Activated naive CD8-positive, alpha-beta T cell treated with anti-CD3 and anti-CD28 coated beads for 36 hours (primary cell): ENCODE results near the gene SASH1. TPM values are rescaled to one million over a fixed set of nuclear protein-coding genes. Genes with fewer than 3 reads are reported as not detected.

Source experiments
- DNase-seq: peaks from one replicate; pipeline ENCODE4 v3.0.0; 2021
- H3K27ac Mint-ChIP-seq: one replicate; pipeline ENCODE4 v1.8.0; 2022; ENCODE audit warnings: mild to moderate bottlenecking, moderate library complexity, mixed read lengths
- H3K27me3 Mint-ChIP-seq: one replicate; pipeline ENCODE4 v1.8.0; 2022; ENCODE audit warnings: mild to moderate bottlenecking, mixed read lengths
- H3K36me3 Mint-ChIP-seq: one replicate; pipeline ENCODE4 v1.8.0; 2021; ENCODE audit warnings: mild to moderate bottlenecking, mixed read lengths
- H3K4me1 Mint-ChIP-seq: one replicate; pipeline ENCODE4 v1.8.0; 2021; ENCODE audit warnings: mixed read lengths
- H3K4me3 Mint-ChIP-seq: one replicate; pipeline ENCODE4 v1.8.0; 2022; ENCODE audit warnings: mild to moderate bottlenecking, moderate library complexity, mixed read lengths
- H3K9me3 Mint-ChIP-seq: one replicate; pipeline ENCODE4 v1.8.0; 2022; ENCODE audit warnings: mixed read lengths
- total RNA-seq, 2 experiments: library from RNA; stranded (reverse); gene quantifications; one replicate each; pipeline ENCODE4 v1.2.3, GENCODE V29; 2021

Gene SASH1
- total RNA-seq, 2 experiments from 2014 or later = 0.04 TPM

DNA sequence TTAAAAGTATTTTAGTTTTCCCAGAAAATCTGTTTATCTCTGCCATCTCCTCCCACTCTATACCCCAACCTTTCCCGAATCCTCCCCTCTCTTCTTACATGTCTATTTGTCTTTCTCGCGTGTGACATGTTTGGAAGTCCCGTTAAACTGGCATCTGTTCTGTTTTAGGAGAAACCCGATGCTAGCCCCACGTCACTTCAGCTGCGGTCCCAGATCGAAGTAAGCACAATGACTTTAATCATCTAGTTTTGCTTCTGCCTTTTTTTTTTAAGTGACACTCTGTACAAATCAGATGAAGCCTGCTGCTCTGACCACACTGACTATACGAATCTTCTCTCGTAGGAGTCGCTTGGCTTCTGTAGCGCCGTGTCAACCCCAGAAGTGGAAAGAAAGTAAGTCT is 97.4 kb downstream of the SASH1 start:
- no peaks in the 10 kb centered on the region for H3K9me3 Mint-ChIP-seq
- H3K4me1 Mint-ChIP-seq = peaks cover 5% of the 10 kb centered on the region
- no peak overlapping the region for H3K27ac Mint-ChIP-seq
- H3K36me3 Mint-ChIP-seq = no peaks in the 10 kb centered on the region
- no peak overlapping the region for H3K4me3 Mint-ChIP-seq
- DNase-seq = no peak
- H3K27me3 Mint-ChIP-seq = peaks cover 46% of the 10 kb centered on the region

DNA sequence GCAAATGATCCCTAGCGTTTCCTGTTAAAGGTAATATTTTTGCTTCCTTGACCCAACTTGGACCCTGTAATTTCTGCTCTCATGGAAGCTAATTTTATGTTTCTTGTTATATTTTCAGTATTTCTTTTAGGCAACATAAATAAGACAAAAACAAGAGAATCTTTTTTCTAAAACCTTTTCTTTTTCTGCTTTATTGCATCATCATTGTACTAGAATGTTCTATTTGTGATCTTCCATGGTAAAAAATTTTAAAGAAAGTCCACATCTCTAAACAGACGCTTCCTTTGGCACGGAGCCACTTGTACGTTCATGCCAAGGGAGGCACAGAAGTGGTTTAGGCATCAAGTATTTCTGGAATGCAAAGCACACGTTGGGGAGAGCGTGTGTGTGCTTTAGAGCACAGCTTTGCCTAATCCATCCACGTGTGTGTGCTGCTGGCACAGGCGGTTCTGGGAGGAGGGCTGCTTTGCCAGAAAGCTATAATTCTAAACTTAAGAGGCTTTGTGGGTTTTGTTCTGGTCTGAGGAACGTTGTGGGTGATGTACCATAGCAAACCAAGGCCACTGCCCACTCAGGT is 98.3 kb downstream of the SASH1 start:
- peak; percentile 2 for DNase-seq
- Mint-ChIP-seq H3K27ac (no peak overlapping the region), H3K4me3 (no peak overlapping the region), H3K9me3 (no peaks in the 10 kb centered on the region), H3K27me3 (peaks cover 49% of the 10 kb centered on the region), H3K4me1 (peaks cover 5% of the 10 kb centered on the region), H3K36me3 (no peaks in the 10 kb centered on the region)

DNA sequence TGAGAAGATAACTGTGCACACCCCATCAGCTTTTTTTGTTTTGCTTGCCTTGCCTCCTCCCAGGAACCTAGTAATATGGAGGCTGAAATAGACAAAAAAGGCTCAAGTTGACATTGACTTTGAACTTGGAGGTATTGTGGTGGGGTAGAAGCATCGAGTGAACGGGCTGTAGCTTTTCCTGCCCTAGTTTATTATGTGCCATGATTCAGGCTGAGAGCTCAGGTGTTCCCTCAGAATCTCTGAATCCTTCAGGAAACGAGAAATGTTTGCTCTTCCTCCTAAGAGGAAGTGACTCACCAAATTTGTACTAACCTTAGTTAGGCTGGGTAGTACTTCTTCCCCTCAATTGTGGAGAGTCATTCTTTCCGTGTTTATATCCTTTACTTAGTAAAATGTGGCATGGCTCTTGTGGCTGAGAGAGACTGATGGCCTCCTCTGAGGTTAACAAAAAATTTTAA is 98.8 kb downstream of the SASH1 start:
- H3K4me1 Mint-ChIP-seq = peaks cover 5% of the 10 kb centered on the region
- no peaks in the 10 kb centered on the region for H3K9me3 Mint-ChIP-seq
- no peak overlapping the region for H3K4me3 Mint-ChIP-seq
- peaks cover 54% of the 10 kb centered on the region for H3K27me3 Mint-ChIP-seq
- DNase-seq = no peak
- no peaks in the 10 kb centered on the region for H3K36me3 Mint-ChIP-seq
- H3K27ac Mint-ChIP-seq = no peak overlapping the region

DNA sequence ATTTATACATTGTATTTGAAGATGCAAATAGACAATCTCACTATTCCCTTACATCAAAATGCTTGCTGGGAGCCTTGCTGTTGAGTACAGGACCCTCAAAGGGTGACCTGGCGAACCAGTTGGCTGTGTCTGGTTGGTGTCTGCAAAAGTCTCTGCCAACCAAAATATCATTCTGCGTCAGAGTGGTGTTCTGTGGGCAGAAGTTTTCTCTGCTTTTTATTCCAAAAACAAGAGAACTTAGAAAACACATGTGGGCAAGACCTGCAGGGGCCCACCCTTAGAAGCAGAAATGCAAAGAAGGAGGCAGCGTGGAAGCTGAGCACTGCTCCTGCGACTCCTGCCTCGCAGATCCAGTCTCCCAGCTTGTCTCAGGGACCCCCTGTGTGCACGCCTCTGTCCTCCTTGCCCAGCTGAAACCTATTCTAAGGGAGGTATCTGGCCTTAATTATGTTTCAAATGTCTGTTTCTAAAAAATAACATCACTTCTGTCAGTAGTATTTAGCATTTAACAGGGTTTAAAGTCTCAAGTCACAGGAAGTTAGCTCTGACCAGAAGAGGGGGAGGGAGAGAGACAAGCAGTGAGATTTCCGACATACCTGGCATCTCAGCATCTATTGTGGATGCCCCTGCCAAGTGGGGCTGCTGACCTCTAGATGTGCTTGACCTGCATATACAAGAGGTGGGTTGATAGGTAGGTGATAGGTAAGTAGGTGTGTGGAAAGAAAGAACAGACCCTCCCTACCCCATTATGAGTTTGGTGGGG is 101.3 kb downstream of the SASH1 start:
- Mint-ChIP-seq H3K27me3 (peaks cover 53% of the 10 kb centered on the region), H3K4me1 (peaks cover 5% of the 10 kb centered on the region), H3K9me3 (no peaks in the 10 kb centered on the region), H3K36me3 (no peaks in the 10 kb centered on the region), H3K27ac (no peak overlapping the region), H3K4me3 (no peak overlapping the region)
- DNase-seq = no peak

DNA sequence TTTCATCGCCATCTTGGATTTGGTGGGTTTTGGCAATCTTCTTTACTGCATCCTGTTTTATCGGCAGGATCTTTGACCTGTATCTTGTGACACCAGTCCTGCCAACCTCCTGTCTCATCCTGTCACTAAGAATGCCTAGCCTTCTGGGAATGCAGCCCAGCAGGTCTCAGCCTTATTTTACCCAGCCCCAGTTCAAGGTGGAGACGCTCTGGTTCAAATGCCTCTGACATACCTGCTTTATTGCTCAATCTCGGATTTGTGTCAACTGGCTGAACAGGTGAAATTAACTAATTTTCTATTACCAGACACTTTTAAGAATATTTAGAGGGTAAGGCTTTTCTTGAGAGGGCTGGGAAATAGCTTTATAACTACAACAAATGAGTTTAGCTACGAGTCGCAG is 102.5 kb downstream of the SASH1 start:
- no peak overlapping the region for H3K27ac Mint-ChIP-seq
- peaks cover 5% of the 10 kb centered on the region for H3K4me1 Mint-ChIP-seq
- H3K36me3 Mint-ChIP-seq = no peaks in the 10 kb centered on the region
- H3K9me3 Mint-ChIP-seq = no peaks in the 10 kb centered on the region
- no peak overlapping the region for H3K4me3 Mint-ChIP-seq
- no peak for DNase-seq
- H3K27me3 Mint-ChIP-seq = peaks cover 50% of the 10 kb centered on the region

DNA sequence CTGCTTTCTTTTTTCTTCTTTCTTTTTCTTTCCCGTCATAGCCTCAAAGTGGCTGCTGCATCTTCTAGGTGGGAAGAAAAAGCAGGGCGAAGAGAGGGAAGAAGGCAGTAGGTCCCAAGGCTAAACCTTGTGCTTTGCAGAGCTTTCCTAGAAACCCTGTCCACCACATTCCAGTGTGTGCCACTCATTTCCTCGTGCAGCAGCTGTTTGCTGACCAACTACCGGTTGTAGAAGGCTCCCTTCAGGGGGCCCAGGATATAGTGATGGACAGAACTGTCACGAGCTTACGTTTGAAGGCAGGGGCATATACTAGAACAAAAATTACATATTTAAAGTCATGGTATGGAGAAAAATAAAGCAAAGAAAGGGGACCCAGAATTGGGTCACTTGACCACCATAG is 103.0 kb downstream of the SASH1 start:
- DNase-seq = no peak
- Mint-ChIP-seq H3K4me1 (peaks cover 5% of the 10 kb centered on the region), H3K9me3 (no peaks in the 10 kb centered on the region), H3K4me3 (no peak overlapping the region), H3K36me3 (no peaks in the 10 kb centered on the region), H3K27me3 (peaks cover 50% of the 10 kb centered on the region), H3K27ac (no peak overlapping the region)

DNA sequence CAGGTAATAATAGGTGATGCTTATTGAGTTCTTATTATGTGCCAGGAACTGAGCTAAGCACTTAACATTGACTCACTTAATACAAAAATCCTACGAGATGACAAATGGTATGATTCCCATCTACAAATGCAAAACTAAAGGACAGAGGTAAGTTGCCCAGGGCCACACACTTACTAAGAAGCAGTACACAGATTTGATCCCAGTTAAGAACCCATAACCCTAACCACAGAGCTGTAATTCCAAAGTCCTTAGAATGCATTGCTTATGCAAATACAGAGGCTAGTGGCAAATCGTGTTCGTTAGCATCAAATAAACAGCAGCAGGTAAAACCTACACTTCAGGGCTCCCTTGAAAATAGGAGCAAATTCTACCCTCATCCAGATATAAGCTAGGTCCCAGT is 104.0 kb downstream of the SASH1 start:
- Mint-ChIP-seq H3K27ac (no peak overlapping the region), H3K4me3 (no peak overlapping the region), H3K36me3 (no peaks in the 10 kb centered on the region), H3K9me3 (no peaks in the 10 kb centered on the region), H3K4me1 (no peaks in the 10 kb centered on the region), H3K27me3 (peaks cover 49% of the 10 kb centered on the region)
- DNase-seq = no peak

DNA sequence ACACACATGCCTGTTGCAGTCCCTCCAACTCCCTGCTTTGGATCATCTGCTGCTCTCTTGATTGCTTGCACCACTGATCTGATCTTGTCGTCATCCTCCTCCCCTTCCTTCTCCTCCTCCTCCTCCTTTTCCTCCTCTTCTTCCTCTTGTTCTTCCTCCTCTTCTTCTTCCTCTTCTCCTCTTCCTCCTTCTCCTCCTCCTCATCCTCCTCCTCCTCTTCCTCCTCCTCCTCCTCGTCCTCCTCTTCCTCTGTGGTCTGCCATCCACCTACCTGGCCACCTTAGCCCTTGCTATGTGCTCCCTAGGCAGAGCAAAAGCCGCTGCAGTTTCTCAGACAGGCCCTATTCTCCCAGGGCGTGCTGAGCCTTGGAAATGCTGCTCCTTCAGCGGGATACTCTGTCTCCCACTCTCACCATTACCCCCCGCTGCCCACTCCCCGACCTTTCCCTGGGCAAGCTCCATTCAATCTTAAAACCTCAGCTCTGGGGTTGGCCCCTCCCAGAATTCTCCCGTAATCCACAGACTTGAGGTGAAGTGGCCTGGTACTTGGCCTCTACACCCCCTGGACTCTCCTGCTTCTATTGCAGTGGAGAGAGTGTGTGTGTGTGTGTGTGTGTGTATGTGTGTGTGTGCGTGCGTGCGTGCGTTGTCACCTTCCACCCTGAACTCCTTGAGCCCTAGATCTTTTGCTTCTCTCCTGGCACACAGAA is 105.0 kb downstream of the SASH1 start:
- DNase-seq = no peak
- Mint-ChIP-seq H3K9me3 (no peaks in the 10 kb centered on the region), H3K36me3 (no peaks in the 10 kb centered on the region), H3K27me3 (peaks cover 49% of the 10 kb centered on the region), H3K27ac (no peak overlapping the region), H3K4me3 (no peak overlapping the region), H3K4me1 (no peaks in the 10 kb centered on the region)

DNA sequence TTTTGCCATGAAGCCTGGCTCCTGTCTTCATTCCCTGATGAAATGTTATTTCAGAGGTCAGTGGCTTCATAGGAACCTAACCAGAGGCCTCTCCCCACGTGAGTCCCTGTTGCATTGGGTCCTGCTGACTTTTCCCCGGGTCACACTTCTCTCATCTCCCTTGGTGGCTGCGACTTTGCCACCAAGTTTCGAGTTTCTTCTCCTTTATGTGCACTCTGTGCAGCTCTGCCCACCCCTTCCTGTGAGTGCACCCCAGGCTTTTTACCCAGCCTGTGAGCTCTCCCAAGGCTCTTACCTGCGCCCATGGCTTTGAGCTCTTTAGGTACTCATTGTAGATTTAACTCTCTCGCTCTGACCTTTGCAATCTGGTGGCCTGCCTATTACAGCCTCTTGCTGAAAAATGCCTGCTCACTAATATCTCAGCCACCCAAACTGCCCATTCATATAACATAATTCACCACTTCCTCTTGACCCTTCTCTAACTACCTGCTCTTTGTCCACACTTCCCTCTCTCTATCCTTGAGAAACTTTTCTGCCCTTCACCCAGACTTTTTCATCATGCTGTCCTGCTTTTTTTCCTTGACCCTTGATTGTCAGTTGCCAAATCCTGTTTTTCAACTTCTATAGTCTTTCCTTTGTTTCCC is 105.9 kb downstream of the SASH1 start:
- Mint-ChIP-seq H3K27ac (no peak overlapping the region), H3K9me3 (no peaks in the 10 kb centered on the region), H3K4me1 (no peaks in the 10 kb centered on the region), H3K36me3 (no peaks in the 10 kb centered on the region), H3K4me3 (no peak overlapping the region), H3K27me3 (peaks cover 49% of the 10 kb centered on the region)
- DNase-seq = no peak

DNA sequence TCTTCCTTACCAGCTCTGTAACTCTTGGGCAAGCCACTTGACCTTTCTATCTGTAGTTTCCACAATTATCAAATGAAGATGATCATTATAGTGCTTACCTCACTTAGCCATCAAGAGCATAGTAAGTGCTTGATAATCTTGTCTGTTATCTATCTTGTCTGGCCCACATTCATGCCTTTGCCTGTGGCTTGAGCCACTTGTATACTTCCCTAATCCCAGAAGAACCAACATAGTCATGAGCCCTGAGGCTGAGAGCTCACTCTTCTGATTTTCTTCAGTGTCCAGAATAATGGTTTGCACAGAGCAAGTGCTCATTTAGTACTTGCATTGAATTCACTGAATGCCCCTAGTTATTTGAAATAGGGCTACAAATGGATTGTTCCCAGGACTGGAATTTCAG is 108.2 kb downstream of the SASH1 start:
- no peak overlapping the region for H3K4me3 Mint-ChIP-seq
- DNase-seq = no peak
- peaks cover 32% of the 10 kb centered on the region for H3K27me3 Mint-ChIP-seq
- H3K27ac Mint-ChIP-seq = no peak overlapping the region
- H3K9me3 Mint-ChIP-seq = no peaks in the 10 kb centered on the region
- H3K36me3 Mint-ChIP-seq = no peaks in the 10 kb centered on the region
- H3K4me1 Mint-ChIP-seq = no peaks in the 10 kb centered on the region

DNA sequence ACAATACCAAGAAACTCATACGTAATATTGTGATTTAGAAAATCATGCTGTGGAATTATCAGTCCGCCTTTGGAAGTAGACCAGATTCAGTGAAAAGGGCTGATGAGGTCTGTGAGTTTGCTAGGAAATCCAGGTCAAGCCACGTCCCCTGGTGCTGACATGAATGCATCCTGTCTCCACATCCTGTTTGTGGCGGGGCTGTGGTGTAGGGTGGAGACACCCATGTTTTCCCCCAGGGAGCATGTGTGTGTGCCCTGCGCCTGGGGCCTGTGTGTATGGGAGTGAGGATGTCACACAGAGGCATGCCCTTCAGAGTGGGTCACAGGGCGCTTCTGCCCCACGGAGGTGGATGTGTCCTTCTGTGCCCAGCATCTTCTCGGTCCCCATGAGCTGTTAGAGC is 109.1 kb downstream of the SASH1 start:
- Mint-ChIP-seq H3K36me3 (no peaks in the 10 kb centered on the region), H3K27ac (no peak overlapping the region), H3K4me3 (no peak overlapping the region), H3K9me3 (no peaks in the 10 kb centered on the region), H3K4me1 (no peaks in the 10 kb centered on the region), H3K27me3 (peaks cover 28% of the 10 kb centered on the region)
- no peak for DNase-seq

DNA sequence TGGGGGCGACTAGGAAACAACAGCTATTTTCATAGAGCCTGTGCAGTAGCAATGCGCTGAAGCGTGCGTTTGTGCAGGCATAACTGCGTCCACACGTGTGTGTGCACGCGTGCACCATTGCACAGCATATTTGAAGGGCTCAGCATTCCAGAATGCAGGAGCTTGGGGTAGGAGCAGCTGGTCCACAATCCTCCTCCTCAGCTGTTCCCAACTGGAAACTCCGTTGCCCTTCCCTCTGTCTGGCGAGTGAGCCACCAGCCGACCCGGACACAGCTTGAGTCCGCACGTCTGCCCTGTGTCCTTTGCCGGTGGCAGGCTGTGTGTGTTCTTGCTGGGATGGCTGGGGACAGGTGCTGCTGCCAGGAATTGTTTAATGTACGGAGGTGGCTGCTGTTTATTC is 110.2 kb downstream of the SASH1 start:
- Mint-ChIP-seq H3K27ac (no peak overlapping the region), H3K36me3 (no peaks in the 10 kb centered on the region), H3K4me1 (no peaks in the 10 kb centered on the region), H3K4me3 (no peak overlapping the region), H3K27me3 (peaks cover 23% of the 10 kb centered on the region), H3K9me3 (no peaks in the 10 kb centered on the region)
- no peak for DNase-seq

DNA sequence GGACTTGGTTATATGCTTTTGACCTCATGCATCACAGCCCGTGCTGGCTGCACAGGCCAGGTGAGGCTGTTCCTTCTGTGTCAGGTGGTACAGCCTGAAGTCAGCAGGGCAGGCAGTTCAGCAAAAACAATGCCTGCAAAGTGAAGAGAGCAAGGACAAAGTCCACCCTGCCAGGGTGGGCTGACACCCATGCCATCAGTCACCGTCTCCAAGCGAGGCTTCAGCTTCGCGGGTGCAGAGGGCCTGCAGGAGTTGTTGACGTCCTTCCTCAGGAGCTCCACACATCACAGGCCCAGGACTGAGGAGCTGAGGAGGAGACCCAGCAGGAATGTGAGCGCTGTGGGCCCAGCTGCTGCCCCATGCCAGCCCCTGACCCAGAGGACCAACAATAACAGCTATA is 111.3 kb downstream of the SASH1 start:
- Mint-ChIP-seq H3K9me3 (no peaks in the 10 kb centered on the region), H3K27ac (no peak overlapping the region), H3K4me1 (no peaks in the 10 kb centered on the region), H3K27me3 (peaks cover 13% of the 10 kb centered on the region), H3K36me3 (no peaks in the 10 kb centered on the region), H3K4me3 (no peak overlapping the region)
- DNase-seq = no peak

DNA sequence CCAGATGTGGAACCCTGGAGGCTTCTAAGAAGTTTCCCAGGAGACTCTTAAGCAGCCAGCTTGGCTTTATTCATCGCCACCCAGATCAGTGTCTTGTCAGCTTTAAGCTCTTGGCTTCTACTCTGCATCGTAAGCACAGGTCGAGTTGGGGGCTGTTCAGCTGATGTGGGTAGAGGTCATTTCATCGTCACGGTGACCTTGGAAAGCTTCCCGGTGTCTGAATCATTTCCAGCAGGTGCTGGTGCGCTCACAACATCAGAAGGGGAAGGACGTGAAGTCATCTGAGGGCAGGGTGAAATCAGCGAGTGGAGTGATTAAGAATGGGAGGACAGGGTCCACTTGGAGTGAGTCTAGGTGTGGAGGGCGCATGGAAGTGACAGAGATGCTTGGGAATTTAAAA is 112.6 kb downstream of the SASH1 start:
- Mint-ChIP-seq H3K36me3 (no peaks in the 10 kb centered on the region), H3K4me1 (no peaks in the 10 kb centered on the region), H3K27ac (no peak overlapping the region), H3K9me3 (no peaks in the 10 kb centered on the region), H3K27me3 (peaks cover 7% of the 10 kb centered on the region), H3K4me3 (no peak overlapping the region)
- no peak for DNase-seq
